Measurements from ENCODE around the gene TIGD6.

DNA sequence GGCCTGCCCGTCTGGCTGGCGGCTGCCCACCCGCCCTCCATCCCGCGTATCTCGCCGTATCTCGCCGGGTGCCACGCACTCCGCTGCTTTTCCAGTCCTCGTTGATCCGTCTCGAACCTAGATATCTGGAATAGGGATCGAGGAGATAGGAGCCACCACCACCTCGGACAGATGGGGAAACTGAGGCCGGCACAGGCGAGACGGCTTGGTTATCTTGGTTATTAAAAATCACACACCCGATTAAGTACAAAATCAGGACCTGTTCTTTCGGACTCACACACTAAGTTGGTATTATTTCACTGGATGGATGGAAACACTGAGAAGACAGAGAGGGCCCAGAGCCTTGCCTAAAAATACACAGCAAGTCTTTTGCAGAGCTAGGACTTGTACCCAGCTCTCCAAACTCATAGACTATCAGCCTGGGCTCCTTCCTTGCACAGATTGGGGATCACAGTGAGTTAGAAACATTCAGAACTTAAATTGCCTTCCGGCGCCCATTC is 39.2 kb downstream of the TIGD6 start:
- TF ChIP-seq, protein P1, sequence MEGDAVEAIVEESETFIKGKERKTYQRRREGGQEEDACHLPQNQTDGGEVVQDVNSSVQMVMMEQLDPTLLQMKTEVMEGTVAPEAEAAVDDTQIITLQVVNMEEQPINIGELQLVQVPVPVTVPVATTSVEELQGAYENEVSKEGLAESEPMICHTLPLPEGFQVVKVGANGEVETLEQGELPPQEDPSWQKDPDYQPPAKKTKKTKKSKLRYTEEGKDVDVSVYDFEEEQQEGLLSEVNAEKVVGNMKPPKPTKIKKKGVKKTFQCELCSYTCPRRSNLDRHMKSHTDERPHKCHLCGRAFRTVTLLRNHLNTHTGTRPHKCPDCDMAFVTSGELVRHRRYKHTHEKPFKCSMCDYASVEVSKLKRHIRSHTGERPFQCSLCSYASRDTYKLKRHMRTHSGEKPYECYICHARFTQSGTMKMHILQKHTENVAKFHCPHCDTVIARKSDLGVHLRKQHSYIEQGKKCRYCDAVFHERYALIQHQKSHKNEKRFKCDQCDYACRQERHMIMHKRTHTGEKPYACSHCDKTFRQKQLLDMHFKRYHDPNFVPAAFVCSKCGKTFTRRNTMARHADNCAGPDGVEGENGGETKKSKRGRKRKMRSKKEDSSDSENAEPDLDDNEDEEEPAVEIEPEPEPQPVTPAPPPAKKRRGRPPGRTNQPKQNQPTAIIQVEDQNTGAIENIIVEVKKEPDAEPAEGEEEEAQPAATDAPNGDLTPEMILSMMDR (IDR thresholded peaks at IDR 0.05): no peak
- no peak for TF ChIP-seq POLR2A (IDR thresholded peaks at IDR 0.05)

Measured in thyroid gland (tissue), 4 donors.